IMR-90 (cell line): ENCODE results near the gene UBA3. TPM values are rescaled to one million over a fixed set of nuclear protein-coding genes. Genes with fewer than 3 reads are reported as not detected.

Experiments used
- ATAC-seq: fragments of 200-7000 bp; cut with Tn5 transposase; 2 replicates; pipeline ENCODE4 v1.9.1; 2020; ENCODE audit warnings: low read depth, mild to moderate bottlenecking, moderate library complexity
- BruUV-seq: library from RNA; stranded (reverse); fragments of 400-500 nt; replicated peaks from 2 replicates; lab custom pipeline; 2021; lab: Mats Ljungman, UMichigan
- CTCF ChIA-PET: fragments of 300-600 bp; formaldehyde crosslinking; extraction: SDS; loops from one replicate; lab custom pipeline; 2021; ENCODE audit warnings: antibody characterized with exemption; lab: Yijun Ruan, JAX
- POLR2A ChIA-PET: fragments of 300-600 bp; sonication (Branson Sonifier 250); formaldehyde crosslinking; loops from one replicate; lab custom pipeline; 2022; ENCODE audit warnings: antibody characterized with exemption; ENCODE audit not compliant: unreplicated experiment; lab: Charles Lee
- DNase-seq: peaks from one replicate; pipeline ENCODE4 v3.0.0; 2013
- H2AFZ ChIP-seq: replicated peaks from 2 replicates; pipeline ENCODE3; 2013; ENCODE audit warnings: low read length, mild to moderate bottlenecking; ENCODE audit not compliant: poor library complexity
- H2AK5ac ChIP-seq: 2 replicates; pipeline ENCODE4 v1.6.1; 2013; ENCODE audit warnings: low read depth, low read length, inconsistent platforms
- H2AK9ac ChIP-seq: replicated peaks from 2 replicates; pipeline ENCODE3; 2013; ENCODE audit warnings: mild to moderate bottlenecking, low read depth, low read length, moderate library complexity; ENCODE audit not compliant: poor library complexity
- H2BK120ac ChIP-seq: 2 replicates; pipeline ENCODE4 v1.6.1; 2013; ENCODE audit warnings: low read depth, low read length, inconsistent platforms
- H2BK15ac ChIP-seq: 3 replicates; pipeline ENCODE4 v1.6.1; 2013; ENCODE audit warnings: low read depth, low read length, inconsistent platforms
- H2BK20ac ChIP-seq: 2 replicates; pipeline ENCODE4 v1.6.1; 2013; ENCODE audit warnings: low read depth, mild to moderate bottlenecking, inconsistent platforms, low read length, moderate library complexity
- H2BK5ac ChIP-seq: 2 replicates; pipeline ENCODE4 v1.6.1; 2013; ENCODE audit warnings: mild to moderate bottlenecking, low read depth, low read length, inconsistent platforms; ENCODE audit not compliant: poor library complexity, severe bottlenecking
- H3K14ac ChIP-seq: replicated peaks from 2 replicates; pipeline ENCODE4 v1.6.1; 2013; ENCODE audit warnings: low read depth, low read length, inconsistent platforms
- H3K18ac ChIP-seq: 2 replicates; pipeline ENCODE4 v1.6.1; 2013; ENCODE audit warnings: low read depth, low read length, control low read depth
- H3K23ac ChIP-seq: 2 replicates; pipeline ENCODE4 v1.6.1; 2013; ENCODE audit warnings: low read depth, low read length, inconsistent platforms
- H3K27ac ChIP-seq: 2 replicates; pipeline ENCODE4 v1.5.1; 2013; ENCODE audit warnings: mild to moderate bottlenecking, control low read depth, low read length; ENCODE audit not compliant: insufficient read depth
- H3K27me3 ChIP-seq: 2 replicates; pipeline ENCODE4 v1.6.1; 2013; ENCODE audit warnings: low read length; ENCODE audit not compliant: control insufficient read depth, insufficient read depth
- H3K36me3 ChIP-seq: 2 replicates; pipeline ENCODE4 v1.6.1; 2013; ENCODE audit warnings: low read length, mixed read lengths; ENCODE audit not compliant: control insufficient read depth, insufficient read depth
- H3K4ac ChIP-seq: 2 replicates; pipeline ENCODE4 v1.6.1; 2013; ENCODE audit warnings: low read depth, low read length, inconsistent platforms
- H3K4me1 ChIP-seq: 2 replicates; pipeline ENCODE4 v1.6.1; 2013; ENCODE audit warnings: low read length, mixed read lengths; ENCODE audit not compliant: control insufficient read depth, insufficient read depth
- H3K4me2 ChIP-seq: 2 replicates; pipeline ENCODE4 v1.6.1; 2013; ENCODE audit warnings: low read depth, mild to moderate bottlenecking, control low read depth, low read length, moderate library complexity
- H3K4me3 ChIP-seq: 2 replicates; pipeline ENCODE4 v1.5.1; 2013; ENCODE audit warnings: low read depth, mild to moderate bottlenecking, control low read depth, low read length, moderate library complexity; ENCODE audit not compliant: insufficient read depth
- H3K56ac ChIP-seq: 2 replicates; pipeline ENCODE4 v1.6.1; 2013; ENCODE audit warnings: low read length, inconsistent platforms; ENCODE audit not compliant: insufficient read depth; ENCODE audit errors: extremely low read depth
- H3K79me1 ChIP-seq, 2 experiments: 2 replicates each; pipeline ENCODE4 v1.6.1; 2013; ENCODE audit warnings: low read length in 2 of 2, inconsistent platforms in 1 of 2, low read depth in 1 of 2
- H3K9ac ChIP-seq: 2 replicates; pipeline ENCODE4 v1.6.1; 2013; ENCODE audit warnings: low read depth, low read length, control low read depth
- H3K9me1 ChIP-seq: 2 replicates; pipeline ENCODE4 v1.6.1; 2013; ENCODE audit warnings: low read length, inconsistent platforms; ENCODE audit not compliant: insufficient read depth
- H3K9me3 ChIP-seq: 2 replicates; pipeline ENCODE4 v1.6.1; 2013; ENCODE audit warnings: low read length; ENCODE audit not compliant: control insufficient read depth, insufficient read depth
- H4K20me1 ChIP-seq: 2 replicates; pipeline ENCODE4 v1.6.1; 2013; ENCODE audit warnings: low read length, inconsistent platforms; ENCODE audit not compliant: insufficient read depth
- H4K5ac ChIP-seq: 2 replicates; pipeline ENCODE4 v1.6.1; 2013; ENCODE audit warnings: mild to moderate bottlenecking, low read depth, low read length, control low read depth
- H4K8ac ChIP-seq, 2 experiments: 2 replicates each; pipeline ENCODE4 v1.6.1; 2013; ENCODE audit warnings: low read depth in 2 of 2, low read length in 2 of 2, control low read depth in 1 of 2, inconsistent platforms in 1 of 2
- H4K91ac ChIP-seq: 2 replicates; pipeline ENCODE4 v1.6.1; 2013; ENCODE audit warnings: low read depth, low read length, inconsistent platforms; ENCODE audit not compliant: insufficient read depth
- BHLHE40 ChIP-seq: fragments of 150-350 bp; IDR thresholded peaks from 2 replicates; pipeline ENCODE4 v1.6.1; 2016; ENCODE audit warnings: mild to moderate bottlenecking, low read depth, low read length
- CEBPB ChIP-seq: IDR thresholded peaks from 2 replicates; pipeline ENCODE4 v1.6.1; 2012; ENCODE audit warnings: low read depth, low read length, improper control_type of control experiment
- CHD1 ChIP-seq: IDR thresholded peaks from 2 replicates; pipeline ENCODE4 v1.6.1; 2012; ENCODE audit warnings: low read depth, low read length, improper control_type of control experiment
- FOS ChIP-seq: fragments of 150-350 bp; IDR thresholded peaks from 2 replicates; pipeline ENCODE4 v1.6.1; 2016; ENCODE audit warnings: low read depth, low read length
- MAFK ChIP-seq: IDR thresholded peaks from 2 replicates; pipeline ENCODE4 v1.6.1; 2012; ENCODE audit warnings: low read depth, low read length, improper control_type of control experiment
- MAZ ChIP-seq: IDR thresholded peaks from 2 replicates; pipeline ENCODE4 v1.6.1; 2012; ENCODE audit warnings: low read depth, mild to moderate bottlenecking, low read length, improper control_type of control experiment, moderate library complexity, borderline replicate concordance
- MXI1 ChIP-seq: IDR thresholded peaks from 2 replicates; pipeline ENCODE4 v1.6.1; 2012; ENCODE audit warnings: low read depth, mild to moderate bottlenecking, low read length, moderate library complexity, borderline replicate concordance
- NFE2L2 ChIP-seq: fragments of 150-350 bp; IDR thresholded peaks from 2 replicates; pipeline ENCODE4 v1.6.1; 2016; ENCODE audit warnings: low read depth, mild to moderate bottlenecking, low read length
- POLR2A ChIP-seq: IDR thresholded peaks from 2 replicates; pipeline ENCODE4 v1.6.1; 2012; ENCODE audit warnings: mild to moderate bottlenecking, low read depth, low read length
- RAD21 ChIP-seq: IDR thresholded peaks from 2 replicates; pipeline ENCODE4 v1.6.1; 2012; ENCODE audit warnings: low read length, improper control_type of control experiment
- RCOR1 ChIP-seq: IDR thresholded peaks from 2 replicates; pipeline ENCODE4 v1.6.1; 2012; ENCODE audit warnings: mild to moderate bottlenecking, low read length, improper control_type of control experiment; ENCODE audit not compliant: insufficient replicate concordance
- RFX5 ChIP-seq: IDR thresholded peaks from 2 replicates; pipeline ENCODE4 v1.8.0; 2012; ENCODE audit warnings: low read depth, mild to moderate bottlenecking, low read length, moderate library complexity
- SMC3 ChIP-seq: fragments of 150-350 bp; IDR thresholded peaks from 2 replicates; pipeline ENCODE4 v1.6.1; 2016; ENCODE audit warnings: low read depth, mild to moderate bottlenecking, antibody characterized with exemption, low read length, moderate library complexity
- WGBS, 2 experiments: methylation state at CpG; one replicate each; pipeline versions ENCODE4 v1.1.5 to v1.1.7; 2013; ENCODE audit warnings: missing lambda C conversion rate in 2 of 2; ENCODE audit not compliant: insufficient read length in 1 of 2; ENCODE audit errors: extremely low coverage in 2 of 2; 5-methylcytosine and 5-hydroxymethylcytosine counted together
- dilution Hi-C: fragments of 300-500 bp; cut with HindIII; formaldehyde crosslinking; loops from one replicate; pipeline ENCODE4 v1.14.3; 2018; ENCODE audit warnings: low sequenced_read_pairs; ENCODE audit not compliant: unreplicated experiment
- in situ Hi-C: fragments of 300-500 bp; cut with MboI; formaldehyde crosslinking; loops from 3 replicates; pipeline ENCODE4 v1.14.3; 2019; ENCODE audit warnings: low sequenced_read_pairs, inconsistent platforms, mixed read lengths
- intact Hi-C: fragments of 100-400 bp; cut with micrococcal nuclease; formaldehyde crosslinking; loops from 2 replicates; pipeline ENCODE4 v1.10.0; 2022
- polyA plus RNA-seq, 3 experiments: library from polyadenylated mRNA; depleted of rRNA; stranded (reverse); fragments of >200 nt; gene quantifications; 2 replicates each; pipeline ENCODE4 v1.2.3, GENCODE V29; 2012; ENCODE audit warnings: low replicate concordance in 1 of 3
- total RNA-seq: library from RNA; depleted of rRNA; stranded (reverse); fragments of >200 nt; gene quantifications from 2 replicates; pipeline ENCODE4 v1.2.3, GENCODE V29; 2012
- TF ChIP-seq, protein P1 (sequence below): conservative IDR thresholded peaks from 2 replicates; pipeline ENCODE4 v1.5.1; 2012; ENCODE audit warnings: mild to moderate bottlenecking, low read depth, low read length, improper control_type of control experiment
- TF ChIP-seq, protein P2 (sequence below): fragments of 150-350 bp; IDR thresholded peaks from 2 replicates; pipeline ENCODE4 v1.6.1; 2017; ENCODE audit warnings: mild to moderate bottlenecking, antibody characterized with exemption, low read length, low read depth
- TF ChIP-seq, protein P3 (sequence below): fragments of 150-350 bp; IDR thresholded peaks from 2 replicates; pipeline ENCODE4 v1.6.1; 2016; ENCODE audit warnings: low read depth, mild to moderate bottlenecking, low read length, moderate library complexity, borderline replicate concordance

UBA3 gene
- total and polyA plus RNA-seq, 2 of the 4 experiments (the other 2 are of a cell fraction): 51.8 to 64.3 TPM

DNA sequence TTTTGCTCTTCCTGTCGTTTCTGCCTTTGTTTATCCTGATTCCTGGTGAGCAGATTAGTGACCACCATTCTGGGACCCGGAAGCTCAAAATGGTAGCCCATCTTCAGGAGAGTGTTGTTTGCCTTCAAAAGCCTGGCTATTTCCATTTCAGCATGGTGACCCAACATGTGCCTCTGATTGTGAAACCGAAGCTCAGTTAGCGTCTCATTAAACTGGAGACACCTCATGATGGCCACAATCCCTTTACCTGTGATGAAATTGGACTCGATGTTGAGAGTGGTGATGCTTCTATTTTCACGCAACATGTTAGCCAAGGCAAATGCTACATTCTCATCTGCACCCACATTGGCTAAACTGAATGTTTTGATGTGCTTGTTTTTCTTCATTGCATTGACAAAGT, 39.0 kb upstream of the UBA3 start:
- TF ChIP-seq CEBPB (no peak), BHLHE40 (no peak), SMC3 (no peak), RFX5 (no peak), MXI1 (no peak), NFE2L2 (no peak), RCOR1 (no peak), MAFK (no peak), MAZ (no peak), POLR2A (no peak), RAD21 (no peak), FOS (no peak), CHD1 (no peak)
- TF ChIP-seq, protein P1, sequence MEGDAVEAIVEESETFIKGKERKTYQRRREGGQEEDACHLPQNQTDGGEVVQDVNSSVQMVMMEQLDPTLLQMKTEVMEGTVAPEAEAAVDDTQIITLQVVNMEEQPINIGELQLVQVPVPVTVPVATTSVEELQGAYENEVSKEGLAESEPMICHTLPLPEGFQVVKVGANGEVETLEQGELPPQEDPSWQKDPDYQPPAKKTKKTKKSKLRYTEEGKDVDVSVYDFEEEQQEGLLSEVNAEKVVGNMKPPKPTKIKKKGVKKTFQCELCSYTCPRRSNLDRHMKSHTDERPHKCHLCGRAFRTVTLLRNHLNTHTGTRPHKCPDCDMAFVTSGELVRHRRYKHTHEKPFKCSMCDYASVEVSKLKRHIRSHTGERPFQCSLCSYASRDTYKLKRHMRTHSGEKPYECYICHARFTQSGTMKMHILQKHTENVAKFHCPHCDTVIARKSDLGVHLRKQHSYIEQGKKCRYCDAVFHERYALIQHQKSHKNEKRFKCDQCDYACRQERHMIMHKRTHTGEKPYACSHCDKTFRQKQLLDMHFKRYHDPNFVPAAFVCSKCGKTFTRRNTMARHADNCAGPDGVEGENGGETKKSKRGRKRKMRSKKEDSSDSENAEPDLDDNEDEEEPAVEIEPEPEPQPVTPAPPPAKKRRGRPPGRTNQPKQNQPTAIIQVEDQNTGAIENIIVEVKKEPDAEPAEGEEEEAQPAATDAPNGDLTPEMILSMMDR: no peak
- TF ChIP-seq, protein P2, sequence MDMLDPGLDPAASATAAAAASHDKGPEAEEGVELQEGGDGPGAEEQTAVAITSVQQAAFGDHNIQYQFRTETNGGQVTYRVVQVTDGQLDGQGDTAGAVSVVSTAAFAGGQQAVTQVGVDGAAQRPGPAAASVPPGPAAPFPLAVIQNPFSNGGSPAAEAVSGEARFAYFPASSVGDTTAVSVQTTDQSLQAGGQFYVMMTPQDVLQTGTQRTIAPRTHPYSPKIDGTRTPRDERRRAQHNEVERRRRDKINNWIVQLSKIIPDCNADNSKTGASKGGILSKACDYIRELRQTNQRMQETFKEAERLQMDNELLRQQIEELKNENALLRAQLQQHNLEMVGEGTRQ: no peak
- TF ChIP-seq, protein P3, sequence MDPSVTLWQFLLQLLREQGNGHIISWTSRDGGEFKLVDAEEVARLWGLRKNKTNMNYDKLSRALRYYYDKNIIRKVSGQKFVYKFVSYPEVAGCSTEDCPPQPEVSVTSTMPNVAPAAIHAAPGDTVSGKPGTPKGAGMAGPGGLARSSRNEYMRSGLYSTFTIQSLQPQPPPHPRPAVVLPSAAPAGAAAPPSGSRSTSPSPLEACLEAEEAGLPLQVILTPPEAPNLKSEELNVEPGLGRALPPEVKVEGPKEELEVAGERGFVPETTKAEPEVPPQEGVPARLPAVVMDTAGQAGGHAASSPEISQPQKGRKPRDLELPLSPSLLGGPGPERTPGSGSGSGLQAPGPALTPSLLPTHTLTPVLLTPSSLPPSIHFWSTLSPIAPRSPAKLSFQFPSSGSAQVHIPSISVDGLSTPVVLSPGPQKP: no peak

More for the DNA sequence above, 39.0 kb upstream of the UBA3 start:
- Histone ChIP-seq H3K79me1 (no peaks in the 10 kb centered on the region), H2AK5ac (no peak overlapping the region), H3K23ac (no peak overlapping the region), H4K5ac (no peak overlapping the region), H2BK5ac (no peak overlapping the region), H3K9me1 (no peaks in the 10 kb centered on the region), H3K4me3 (no peak overlapping the region), H3K27ac (no peak overlapping the region), H3K36me3 (no peaks in the 10 kb centered on the region), H4K20me1 (no peaks in the 10 kb centered on the region), H3K4ac (no peak overlapping the region), H2AFZ (no peak overlapping the region), H4K91ac (no peak overlapping the region), H2AK9ac (no peak overlapping the region), H4K8ac (no peak overlapping the region), H2BK20ac (no peak overlapping the region), H3K14ac (no peak overlapping the region), H3K56ac (no peak overlapping the region), H3K9me3 (no peaks in the 10 kb centered on the region), H3K18ac (no peak overlapping the region), H3K4me1 (no peaks in the 10 kb centered on the region), H2BK15ac (no peak overlapping the region), H2BK120ac (no peak overlapping the region), H3K27me3 (peaks cover 7% of the 10 kb centered on the region), H3K9ac (no peak overlapping the region), H3K4me2 (no peak overlapping the region)
- 93% methylated on average over 4 of the region's 6 CpGs; no CpG with 5 or more reads in 1 of the 2 experiments for WGBS, 2 experiments
- in situ Hi-C loops (no loop called here), intact Hi-C loops (no loop called here), dilution Hi-C loops (no loop called here)
- DNase-seq (no peak), ATAC-seq (no peak)
- no TSS peak for BruUV-seq
- ChIA-PET POLR2A (no interaction called here), CTCF (interaction anchor here (1.6 kb wide), 2 partner anchors 43 to 187 kb away, joined by 6 read pairs; no protein-coding TSS in a partner anchor)
